NCI-H524 (cell line): ENCODE data around the gene NACA.
"Not testable (repeated sequence)": the region's sequence is repeated elsewhere in the genome, so short reads cannot be mapped to it uniquely, and the experiment has no call there.

Experiments used
- DNase-seq, 2 experiments: peaks; one replicate each; lab custom pipeline; 2025; lab: John Stamatoyannopoulos, UW

NACA gene

DNA sequence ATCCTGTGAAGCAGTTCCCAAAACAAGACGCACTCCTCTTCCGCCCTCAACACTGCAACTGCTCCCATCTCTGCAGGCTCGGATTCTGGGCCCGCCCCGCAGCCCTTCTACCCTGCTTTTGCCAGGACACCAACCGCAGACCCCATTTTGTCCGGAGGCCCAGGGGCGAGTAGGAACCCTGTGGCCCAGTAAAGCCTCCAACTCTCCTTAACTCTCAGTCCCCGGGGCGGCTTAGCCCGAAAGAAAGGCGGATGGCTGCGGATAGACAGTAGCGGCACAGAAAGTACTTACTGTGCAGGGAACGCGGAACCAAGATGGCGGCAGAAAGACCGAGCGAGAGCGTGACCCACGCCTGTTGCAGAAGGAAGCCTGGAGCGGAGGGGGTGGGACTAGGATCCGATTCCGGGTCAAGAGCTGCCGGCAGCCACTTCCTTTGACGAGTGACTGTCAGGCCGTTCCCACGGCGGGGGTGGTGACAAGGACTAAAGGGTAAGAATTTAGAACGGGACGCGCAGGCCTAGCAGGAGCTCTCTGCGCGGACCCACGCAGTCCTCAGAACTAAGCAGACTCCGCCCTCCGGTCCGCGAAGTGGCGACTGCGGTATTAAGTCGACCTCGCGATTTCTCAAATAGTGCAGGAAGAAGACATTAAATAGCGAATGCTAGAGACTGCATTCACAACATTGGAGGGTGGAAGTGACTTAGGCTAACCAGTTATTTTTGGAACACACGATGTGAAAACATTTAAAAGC, at the start of gene NACA:
TSS of gene NACA (minus strand) at position 328 of the 751 bp plus-strand sequence. CDS start 778 bp downstream, outside the sequence.
- DNase-seq: peak; percentile 94 to 97

DNA sequence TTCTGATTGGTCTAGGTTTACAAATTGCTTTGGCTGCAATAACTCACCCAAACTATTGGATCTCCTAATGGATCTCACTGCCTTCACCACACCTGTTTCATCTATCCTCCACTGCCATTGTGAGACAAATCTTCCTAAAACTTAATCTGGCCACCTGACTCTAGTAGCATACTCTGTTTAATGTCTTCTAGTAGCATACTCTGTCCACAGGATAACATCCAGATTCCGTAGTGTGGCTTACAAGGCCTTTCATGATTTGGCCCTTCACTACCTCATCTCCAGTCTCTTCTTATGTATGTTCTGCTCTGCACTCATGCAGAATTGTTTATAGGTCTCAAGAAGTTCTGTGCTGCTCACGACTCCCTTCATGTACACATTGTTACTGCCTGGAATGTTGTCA, 48.0 kb upstream of the NACA start:
- no peak for DNase-seq

DNA sequence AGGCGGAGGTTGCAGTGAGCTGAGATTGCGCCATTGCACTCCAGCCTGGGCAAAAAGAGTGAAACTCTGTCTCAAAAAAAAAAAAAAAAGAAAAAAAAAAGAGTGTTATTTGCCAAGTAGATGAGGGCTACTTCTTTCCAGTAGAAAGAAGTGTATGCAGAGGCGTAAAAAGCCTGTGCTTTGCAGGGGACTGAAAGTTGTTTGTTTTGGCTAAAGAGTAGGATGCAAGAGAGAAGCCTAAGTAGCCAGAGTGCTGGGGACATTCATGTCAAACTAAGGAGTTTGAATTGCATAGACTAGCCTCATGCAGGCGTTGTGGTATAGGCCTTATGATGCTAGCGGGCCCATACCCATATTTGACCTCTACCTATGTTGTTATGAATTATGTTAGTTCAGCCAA, 47.5 kb upstream of the NACA start:
- no peak for DNase-seq

DNA sequence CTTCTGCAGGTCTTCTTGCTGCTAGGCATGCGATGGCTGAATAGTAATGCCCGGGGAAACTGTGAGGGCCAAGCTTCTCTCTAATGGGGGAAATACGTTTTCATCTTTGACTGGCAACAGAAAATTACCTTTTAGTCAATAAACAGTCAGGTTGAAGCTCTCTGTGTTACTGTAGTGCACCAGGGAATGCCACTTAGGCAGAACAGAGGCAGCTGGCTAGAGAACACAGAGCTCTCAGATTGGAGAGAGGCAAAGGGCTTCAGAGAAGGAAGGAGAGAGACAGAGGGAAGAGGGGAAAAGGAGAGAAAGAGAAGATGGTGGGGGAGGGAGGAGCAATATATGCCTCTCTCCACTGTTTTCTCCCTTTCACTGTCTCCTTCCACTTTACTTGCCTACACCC, 44.8 kb upstream of the NACA start:
- DNase-seq: no peak

DNA sequence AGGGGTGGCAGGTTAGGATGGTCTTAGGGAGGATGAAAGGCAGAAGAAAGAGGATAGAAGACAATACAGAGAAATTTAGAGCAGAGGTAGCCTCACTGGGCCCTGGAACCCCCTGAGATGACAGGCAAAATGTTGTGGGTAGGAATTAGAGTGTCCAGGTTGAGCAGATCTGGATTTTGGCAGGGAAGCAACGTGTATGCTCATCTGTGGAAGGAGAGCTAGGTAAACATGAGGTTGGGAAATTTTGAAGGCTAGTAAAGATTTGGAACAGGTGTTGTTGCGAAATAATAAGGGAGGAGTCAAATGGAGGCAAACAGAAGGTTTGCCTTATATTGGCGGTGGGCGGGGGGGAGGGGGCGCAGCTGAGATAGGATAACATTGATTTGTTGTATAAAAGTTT, 43.3 kb upstream of the NACA start:
- DNase-seq: no peak

DNA sequence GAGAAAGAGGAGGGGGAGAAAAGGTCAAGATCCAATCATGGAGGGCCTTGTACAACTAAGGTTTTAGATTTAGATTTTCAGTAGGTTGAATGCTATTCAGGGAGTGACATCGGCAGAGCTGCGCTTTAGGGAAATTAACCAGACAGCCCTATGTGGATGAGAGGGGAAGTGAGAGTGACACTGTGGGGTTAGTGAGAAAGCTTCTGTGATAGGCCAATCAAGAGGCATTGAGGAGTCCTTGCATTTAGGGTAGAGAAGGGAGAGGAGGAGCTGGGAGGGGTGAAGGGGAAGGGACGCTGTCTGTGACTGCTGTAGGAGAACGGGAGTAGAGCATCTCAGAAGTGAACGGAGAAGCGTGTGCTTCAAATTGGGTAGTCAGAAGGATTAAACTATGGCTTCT, 41.4 kb upstream of the NACA start:
- DNase-seq: no peak

DNA sequence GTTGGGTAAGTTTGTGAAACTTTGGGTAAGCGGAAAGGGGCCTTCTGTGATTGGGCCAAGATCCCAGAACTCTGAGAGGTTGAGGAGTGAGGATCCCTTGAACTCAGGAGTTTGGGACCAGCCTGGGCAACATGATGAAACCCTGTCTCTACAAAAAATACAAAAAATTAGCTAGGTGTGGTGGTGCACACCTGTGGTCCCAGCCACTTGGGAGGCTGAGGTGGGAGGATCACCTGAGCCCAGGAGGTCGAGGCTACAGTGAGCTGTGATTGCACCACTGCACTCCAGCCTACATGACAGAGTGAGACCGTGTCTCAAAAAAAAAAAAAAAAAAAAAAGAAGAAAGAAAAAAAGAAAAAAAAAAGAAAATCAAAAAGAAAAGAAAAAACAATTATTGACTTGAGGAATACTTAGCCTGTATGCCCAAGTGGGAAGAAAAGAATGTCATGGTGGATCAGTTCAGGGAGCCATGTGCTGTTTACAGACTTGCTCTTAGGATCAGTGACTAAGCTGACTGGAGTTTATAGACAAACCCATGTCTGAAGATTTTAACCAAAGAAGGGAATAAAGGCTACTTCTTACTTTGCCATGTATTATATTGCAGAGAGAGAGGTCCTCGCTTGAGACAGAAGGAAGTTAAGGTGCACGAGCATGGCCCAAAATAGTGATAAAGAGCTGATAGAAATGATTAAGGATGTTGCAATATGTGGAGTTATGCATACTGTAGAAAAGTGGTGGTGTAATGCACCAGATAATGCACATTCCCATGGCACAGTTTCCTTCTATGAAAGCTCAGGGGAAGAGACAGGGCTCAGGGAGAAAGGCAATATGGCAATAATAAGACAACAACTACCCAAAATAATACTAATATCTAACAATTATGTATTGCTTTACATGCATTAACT, 38.9 kb upstream of the NACA start:
- DNase-seq: no peak

DNA sequence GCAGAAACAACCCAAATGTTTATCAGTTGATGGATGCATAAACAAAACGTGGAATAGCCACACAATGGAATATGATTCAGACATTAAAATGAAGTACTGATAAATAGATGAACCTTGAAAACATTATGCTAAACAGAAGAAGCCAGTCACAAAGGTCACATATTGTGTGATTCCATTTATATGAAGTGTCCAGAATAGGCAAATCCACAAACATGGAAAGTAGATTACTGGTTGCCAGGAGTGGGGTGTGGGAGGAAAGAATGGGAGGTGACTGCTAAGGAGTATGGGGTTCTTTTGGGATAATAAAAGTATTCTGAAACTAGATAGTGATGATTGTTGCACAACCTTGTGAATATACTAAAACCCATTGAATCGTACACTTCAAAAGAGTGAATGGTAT, 36.7 kb upstream of the NACA start:
- no peak for DNase-seq

DNA sequence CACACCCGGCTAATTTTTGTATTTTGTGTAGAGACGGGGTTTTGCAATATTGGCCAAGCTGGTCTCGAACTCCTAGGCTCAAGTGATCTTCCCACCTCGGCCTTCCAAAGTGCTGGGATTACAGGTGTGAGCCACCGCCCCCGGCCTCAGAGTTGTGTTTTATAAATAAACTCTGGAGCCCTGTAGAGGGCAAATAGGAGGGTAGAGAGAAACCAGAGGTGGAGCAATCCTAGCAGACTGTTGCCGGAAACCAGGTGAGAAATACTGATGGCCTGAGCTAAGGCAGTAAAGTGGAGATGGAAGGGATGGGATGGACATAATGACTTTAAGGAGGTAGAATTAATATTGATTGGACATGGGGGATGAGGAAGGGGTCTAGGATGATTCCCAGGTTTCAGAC, 35.4 kb upstream of the NACA start:
- no peak for DNase-seq

DNA sequence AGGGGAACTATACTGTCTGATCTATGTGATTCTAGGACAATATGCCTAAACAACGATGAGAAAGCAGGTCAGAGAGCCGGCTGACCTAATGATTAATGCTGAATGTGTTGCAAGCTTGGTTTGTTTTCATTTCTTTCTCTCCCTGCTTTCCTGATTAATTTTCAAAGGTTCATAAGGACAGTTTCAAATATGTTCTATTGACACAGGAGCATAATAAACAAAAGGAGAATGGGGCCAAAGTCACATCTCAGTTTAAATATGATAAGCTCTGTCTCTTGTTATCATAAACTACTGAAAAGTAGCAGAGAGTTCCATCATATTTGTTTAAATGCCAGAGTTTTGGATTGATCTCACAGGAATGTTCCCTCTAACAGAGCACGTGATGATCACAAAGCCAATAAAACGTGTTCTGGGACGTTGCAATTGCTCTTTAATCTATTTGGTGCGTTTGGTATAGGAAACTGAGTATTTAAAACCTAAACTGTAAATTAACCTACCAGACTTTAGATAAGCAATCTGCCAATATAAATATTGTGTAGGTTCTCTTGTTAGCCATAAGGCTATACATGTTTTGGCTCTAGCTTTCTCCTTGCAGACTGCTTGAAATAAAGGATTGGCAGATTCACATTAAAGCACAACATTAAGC, 34.3 kb upstream of the NACA start:
- no peak for DNase-seq

DNA sequence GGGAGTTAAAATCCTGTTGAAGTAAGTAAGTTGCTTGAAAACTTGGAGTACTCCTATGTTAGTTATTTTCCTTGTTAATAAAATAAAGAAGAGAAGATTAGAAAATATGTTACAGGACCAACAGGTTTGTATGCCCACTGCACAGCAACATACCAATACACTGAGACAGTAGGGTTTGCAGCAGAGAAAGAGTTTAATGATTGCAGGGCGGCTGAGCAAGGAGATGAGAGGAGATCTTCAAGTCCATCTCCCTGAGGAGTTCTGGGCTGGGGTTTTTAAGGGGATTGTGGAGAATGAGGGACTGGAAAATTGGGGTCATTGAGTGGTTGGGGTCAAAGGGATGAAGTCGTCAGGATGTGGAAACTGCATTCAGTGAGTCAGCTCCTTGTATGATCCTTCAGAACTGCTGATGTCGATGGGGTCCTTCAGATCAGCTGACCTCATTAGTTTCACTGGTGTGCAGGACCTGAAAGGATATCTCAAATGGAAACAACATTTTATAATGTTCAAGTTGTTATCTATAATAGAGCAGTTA, 33.7 kb upstream of the NACA start:
- DNase-seq: no peak

DNA sequence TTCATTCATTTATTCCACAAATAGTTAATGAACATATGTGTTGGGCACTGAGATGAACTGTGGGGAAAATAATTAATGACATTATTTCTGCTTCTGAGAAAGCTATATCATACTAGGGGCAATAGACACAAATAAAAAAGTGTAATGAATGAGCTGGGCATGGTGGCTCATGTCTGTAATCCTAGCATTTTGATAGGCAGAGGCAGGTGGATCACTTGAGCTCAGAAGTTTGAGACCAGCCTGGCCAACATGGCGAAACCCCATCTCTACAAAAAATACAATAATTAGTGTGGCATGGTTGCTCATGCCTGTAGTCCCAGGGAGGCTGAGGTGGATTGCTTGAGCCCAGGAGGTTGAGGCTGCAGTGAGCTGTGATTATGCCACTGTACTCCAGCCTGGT, 32.9 kb upstream of the NACA start:
- DNase-seq: not testable (repeated sequence)

DNA sequence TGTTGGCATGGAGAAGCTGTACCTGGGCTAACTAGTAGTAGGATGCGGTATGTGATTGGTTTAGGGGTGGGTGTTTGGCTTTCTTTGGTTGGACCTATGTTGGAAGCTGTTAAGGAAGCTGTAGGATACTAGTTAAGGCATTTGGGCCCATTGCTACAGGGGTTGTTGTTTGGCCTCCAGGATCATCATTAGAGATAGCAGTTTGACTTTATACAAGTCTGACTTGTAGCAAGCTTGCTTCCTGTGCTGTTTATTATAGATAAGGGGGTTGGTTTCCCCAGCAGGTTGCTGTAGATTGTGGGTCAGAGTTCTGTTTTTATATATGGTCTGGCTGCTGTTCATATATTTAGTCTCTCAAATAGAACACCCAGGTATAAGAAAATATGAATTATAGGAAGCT, 28.5 kb upstream of the NACA start:
- DNase-seq: no peak

DNA sequence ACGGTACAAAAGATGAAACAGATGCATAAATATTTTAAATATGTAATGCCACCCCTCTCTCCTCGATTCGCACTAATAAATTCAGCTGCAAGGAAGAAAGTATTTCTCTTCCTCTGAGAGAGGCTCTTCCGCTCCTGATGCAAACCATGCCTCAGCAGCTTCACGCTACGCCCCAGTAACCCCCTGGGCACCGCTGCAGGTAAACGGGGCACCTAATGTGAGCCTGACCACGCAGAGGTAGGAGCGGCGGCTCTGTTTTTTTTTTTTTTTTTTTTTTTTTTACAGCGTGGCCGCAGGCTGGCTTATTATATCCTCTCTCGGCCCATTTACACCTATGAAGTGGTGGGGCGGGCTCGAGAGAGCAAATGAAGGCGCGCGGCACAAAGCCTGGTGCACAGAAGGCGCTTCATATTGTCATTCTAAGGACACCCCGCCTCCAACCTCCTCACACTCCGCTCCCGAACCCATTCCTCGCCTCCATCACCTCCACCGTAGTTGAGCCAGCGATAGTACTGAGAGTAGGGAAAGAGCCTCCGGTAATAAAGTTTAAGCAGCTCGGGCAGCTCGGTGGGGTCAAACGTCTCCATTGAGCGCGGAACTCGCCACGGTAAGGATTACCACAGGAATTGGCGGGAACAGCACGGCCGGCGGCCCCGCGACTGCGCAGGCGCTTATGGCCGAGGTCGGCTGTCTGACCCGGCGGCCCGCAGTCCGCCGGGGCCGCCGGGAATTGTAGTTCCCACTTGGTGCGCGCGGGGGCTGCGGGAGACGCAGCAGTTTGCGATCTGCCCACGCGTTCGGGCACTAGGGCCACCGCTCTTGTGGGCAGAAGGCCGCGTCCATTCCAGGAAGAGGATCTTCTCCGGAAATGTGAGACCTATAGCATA, 26.9 kb upstream of the NACA start, which contains the start of gene PRIM1:
TSS of gene PRIM1 (minus strand) at position 612 of the 887 bp plus-strand sequence. CDS start at position 587, 25 bp downstream.
- DNase-seq: peak; percentile 62 to 88

DNA sequence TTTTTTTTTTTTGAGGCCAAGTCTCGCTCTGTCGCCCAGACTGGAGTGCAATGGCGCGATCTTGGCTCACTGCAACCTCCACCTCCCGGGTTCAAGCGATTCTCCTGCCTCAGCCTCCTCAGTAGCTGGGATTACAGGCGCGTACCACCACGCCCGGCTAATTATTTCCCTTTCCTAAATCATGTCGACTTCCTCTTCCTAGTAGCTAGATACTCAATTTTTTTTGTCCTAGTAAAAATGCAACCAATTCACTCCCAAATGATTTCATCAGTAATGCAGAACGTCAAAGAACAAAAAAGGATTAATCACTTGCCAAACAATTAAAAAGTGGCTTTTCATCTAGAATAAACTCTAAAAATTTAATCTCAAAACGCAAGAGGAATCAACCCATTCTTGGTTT, 25.5 kb upstream of the NACA start:
- not testable (repeated sequence) for DNase-seq

DNA sequence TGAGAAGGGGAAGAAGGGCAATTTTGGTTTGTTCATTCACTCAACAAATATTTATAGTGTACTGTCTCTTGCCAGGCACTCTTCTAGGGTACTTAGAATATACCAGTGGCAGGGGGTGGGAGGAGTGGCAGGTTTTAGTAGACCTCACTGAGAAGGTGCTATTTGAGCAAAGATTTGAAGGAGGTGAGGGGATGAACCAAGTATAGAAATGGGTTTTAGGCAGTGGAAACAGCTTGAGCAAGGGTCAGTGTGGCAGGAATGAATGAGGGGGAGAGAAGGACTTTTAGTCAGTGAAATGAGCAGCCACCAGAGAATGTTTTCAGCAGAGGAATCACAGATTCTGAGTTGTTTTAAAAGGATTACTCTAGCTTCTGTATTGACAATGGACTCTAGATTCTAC, 24.8 kb upstream of the NACA start:
- no peak for DNase-seq

DNA sequence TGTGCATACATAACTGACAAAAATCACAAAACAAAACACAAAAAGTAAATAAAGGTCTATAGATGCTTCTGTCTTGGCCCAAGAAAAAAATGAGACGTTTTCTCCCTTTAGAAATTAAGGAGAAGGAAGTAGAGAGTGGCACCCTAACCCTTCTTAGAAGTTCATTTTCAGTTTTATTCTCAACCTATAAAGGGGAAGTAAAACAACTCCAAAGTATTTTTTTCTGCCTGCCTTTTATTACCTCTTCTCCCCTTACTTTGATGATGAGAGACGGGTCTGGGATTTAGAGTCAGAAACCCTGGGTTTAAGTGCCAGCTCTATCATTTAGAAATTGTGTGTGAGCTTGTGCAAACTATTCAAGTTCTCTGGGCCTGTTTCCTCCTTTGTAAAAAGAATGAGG, 24.3 kb upstream of the NACA start:
- no peak for DNase-seq

DNA sequence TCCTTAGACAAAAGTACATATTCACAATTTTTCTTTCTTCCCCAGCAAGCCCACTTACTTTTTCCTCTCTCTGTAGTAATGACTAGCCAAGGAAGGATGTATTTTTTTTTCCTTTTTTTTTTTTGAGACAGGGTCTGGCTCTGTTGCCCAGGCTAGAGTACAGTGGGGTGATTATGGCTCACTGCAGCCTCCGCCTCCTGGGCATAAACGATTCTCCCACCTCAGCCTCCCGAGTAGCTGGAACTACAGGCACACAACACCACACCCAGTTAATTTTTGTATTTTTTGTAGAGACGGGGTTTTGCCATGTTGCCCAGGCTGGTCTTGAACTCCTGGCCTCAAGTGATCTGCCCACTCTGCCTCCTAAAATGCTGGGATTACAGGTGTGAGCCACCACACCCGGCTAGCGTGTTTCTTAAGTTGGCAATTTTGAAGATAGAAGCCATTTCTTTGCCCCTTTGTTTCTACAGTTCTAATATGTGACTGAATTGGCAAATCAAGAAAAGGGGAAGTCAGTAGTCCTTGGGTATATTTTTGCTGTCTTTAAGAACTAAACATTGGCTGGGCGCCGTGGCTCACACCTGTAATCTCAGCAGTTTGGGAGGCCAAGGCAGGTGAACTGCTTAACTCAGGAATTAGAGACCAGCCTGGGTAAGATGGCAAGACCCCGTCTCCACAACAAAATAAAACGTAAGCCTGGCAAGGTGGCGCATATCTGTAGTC, 3.2 kb upstream of the NACA start:
- no peak for DNase-seq

DNA sequence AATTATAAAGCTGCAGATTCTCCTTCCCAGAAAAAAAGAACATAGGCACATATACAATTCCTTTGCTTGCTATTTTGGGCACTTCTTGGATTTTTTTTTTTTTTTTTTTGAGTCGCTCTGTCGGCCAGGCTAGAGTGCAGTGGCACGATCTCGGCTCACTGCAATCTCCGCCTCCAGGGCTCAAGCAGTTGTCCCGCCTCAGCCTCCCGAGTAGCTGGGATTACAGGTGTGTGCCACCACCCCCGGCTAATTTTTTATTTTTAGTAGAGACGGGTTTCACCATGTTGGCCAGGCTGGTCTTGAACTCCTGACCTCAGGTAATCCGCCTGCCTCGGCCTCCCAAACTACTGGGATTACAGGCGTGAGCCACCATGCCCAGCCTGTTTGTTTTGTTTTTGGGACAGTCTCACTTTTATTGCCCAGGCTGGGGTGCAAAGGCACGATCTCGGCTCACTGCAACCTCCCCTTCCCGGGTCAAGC, 1.1 kb upstream of the NACA start:
- DNase-seq: not testable (repeated sequence)

DNA sequence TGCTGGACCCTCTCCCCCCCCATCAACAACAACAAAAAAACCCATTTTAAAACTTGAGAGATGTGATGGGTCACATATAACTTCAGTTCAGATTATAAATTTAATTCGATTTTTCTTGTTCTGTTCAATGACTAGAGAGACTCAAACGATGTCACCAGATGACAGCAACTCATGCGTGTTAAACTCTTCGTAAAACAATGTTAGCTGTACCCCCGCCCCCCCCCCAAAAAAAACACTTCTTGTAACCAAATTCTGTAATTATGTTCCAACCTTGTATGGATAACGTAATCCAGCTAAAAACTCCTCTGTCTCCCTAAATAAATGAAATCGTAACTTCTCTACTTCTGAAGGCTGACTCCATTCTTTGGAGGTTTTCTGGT, 614 bp upstream of the NACA start:
- no peak for DNase-seq

DNA sequence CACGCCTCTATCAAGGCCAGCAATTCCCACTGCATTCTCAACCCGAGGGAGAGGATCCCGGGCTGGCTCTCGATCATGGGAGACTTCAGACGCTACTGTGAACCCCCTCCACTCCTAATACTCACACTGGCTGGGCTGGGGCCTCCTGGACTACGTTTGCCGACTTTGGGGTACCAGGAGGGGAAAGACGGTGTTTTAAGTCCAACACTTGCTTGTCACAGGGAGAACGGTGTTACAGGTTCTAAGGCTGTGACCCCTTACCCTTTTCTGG, 463 bp downstream of the NACA start:
- peak in 1 of 2 experiments; percentile 32 for DNase-seq
